PFSK-1 (cell line): Measurements from ENCODE around the gene FRZB.

Experiments used
- FOXP2 ChIP-seq: optimal IDR thresholded peaks from 2 replicates; pipeline ENCODE3; 2011; ENCODE audit warnings: borderline replicate concordance, control low read depth, inconsistent platforms; ENCODE audit not compliant: insufficient read depth; ENCODE audit errors: extremely low read length, extremely low read depth
- POLR2AphosphoS5 ChIP-seq: IDR thresholded peaks from 2 replicates; pipeline ENCODE4 v1.6.1; 2012; ENCODE audit warnings: low read depth, mild to moderate bottlenecking, control low read depth, low read length, moderate library complexity
- SIN3A ChIP-seq: IDR thresholded peaks from 2 replicates; pipeline ENCODE4 v1.6.1; 2012; ENCODE audit warnings: mild to moderate bottlenecking, low read length, moderate library complexity, borderline replicate concordance; ENCODE audit not compliant: insufficient read depth
- TAF1 ChIP-seq: IDR thresholded peaks from 2 replicates; pipeline ENCODE4 v1.6.1; 2012; ENCODE audit warnings: low read length, control low read depth, borderline replicate concordance; ENCODE audit not compliant: insufficient read depth
- TF ChIP-seq, protein P1 (sequence below), 2 experiments: IDR thresholded peaks; 2 replicates each; pipeline versions ENCODE4 v1.6.1 to v1.8.0; 2011 to 2012; ENCODE audit warnings: low read depth in 2 of 2, low read length in 2 of 2, control low read depth in 1 of 2, inconsistent platforms in 1 of 2, mild to moderate bottlenecking in 1 of 2, moderate library complexity in 1 of 2; ENCODE audit not compliant: insufficient read depth in 1 of 2

Gene FRZB

DNA sequence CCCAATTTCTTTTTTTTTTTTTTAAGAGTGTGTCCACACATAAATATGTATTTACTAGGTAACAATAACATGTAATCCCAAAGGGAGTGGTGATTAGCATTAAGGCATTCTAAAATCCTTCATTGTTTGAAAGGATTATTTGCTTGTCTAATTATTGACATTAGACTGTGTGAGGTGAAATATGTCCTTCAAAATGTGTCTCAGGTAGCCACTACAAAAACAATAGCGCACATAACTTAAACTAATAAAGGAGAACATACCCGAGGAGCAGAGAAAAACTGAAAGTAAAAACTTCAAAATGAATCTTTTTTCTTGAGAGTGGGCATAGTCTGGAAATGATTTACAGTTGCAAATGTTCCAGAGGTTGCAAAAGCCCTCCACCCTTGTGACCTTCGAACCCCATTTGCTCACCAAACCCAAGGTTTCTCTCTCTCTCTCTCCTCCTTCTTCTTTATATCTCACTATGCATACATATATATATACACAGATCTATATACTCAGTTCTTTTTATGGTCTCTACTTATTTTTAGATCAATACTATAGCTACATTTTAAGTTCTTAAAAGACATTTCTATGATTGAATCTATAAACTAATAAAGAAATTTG is 24.4 kb upstream of the FRZB start:
- TF ChIP-seq TAF1: no peak
- TF ChIP-seq SIN3A: no peak
- TF ChIP-seq FOXP2: no peak
- TF ChIP-seq, protein P1, sequence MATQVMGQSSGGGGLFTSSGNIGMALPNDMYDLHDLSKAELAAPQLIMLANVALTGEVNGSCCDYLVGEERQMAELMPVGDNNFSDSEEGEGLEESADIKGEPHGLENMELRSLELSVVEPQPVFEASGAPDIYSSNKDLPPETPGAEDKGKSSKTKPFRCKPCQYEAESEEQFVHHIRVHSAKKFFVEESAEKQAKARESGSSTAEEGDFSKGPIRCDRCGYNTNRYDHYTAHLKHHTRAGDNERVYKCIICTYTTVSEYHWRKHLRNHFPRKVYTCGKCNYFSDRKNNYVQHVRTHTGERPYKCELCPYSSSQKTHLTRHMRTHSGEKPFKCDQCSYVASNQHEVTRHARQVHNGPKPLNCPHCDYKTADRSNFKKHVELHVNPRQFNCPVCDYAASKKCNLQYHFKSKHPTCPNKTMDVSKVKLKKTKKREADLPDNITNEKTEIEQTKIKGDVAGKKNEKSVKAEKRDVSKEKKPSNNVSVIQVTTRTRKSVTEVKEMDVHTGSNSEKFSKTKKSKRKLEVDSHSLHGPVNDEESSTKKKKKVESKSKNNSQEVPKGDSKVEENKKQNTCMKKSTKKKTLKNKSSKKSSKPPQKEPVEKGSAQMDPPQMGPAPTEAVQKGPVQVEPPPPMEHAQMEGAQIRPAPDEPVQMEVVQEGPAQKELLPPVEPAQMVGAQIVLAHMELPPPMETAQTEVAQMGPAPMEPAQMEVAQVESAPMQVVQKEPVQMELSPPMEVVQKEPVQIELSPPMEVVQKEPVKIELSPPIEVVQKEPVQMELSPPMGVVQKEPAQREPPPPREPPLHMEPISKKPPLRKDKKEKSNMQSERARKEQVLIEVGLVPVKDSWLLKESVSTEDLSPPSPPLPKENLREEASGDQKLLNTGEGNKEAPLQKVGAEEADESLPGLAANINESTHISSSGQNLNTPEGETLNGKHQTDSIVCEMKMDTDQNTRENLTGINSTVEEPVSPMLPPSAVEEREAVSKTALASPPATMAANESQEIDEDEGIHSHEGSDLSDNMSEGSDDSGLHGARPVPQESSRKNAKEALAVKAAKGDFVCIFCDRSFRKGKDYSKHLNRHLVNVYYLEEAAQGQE (IDR thresholded peaks at IDR 0.05; ENCODE audit: insufficient read depth in 1 of 2, low read depth in 2 of 2, low read length in 2 of 2): no peak
- no peak for TF ChIP-seq POLR2AphosphoS5

DNA sequence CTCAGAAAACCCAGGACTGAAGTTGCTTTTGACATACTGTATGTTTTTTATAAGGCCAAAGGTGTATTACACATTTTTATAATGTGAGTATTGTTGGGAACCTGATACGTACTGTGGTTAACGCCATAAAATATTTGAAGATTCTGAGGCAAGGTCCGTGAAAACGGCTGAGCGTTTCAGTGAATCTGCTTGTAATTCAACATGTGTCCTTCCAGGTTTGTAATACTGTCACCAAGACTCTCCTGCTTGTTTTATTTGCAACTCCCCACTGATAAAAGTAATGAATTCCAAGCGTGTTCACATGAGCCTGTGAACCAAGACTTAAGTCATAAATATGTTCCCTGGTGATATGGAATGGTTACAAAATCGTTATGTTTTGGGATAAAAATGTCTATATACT is 23.9 kb upstream of the FRZB start:
- no peak for TF ChIP-seq POLR2AphosphoS5
- TF ChIP-seq TAF1: no peak
- TF ChIP-seq, protein P1 (IDR thresholded peaks at IDR 0.05; ENCODE audit: insufficient read depth in 1 of 2, low read depth in 2 of 2, low read length in 2 of 2): no peak
- TF ChIP-seq FOXP2: no peak
- no peak for TF ChIP-seq SIN3A

DNA sequence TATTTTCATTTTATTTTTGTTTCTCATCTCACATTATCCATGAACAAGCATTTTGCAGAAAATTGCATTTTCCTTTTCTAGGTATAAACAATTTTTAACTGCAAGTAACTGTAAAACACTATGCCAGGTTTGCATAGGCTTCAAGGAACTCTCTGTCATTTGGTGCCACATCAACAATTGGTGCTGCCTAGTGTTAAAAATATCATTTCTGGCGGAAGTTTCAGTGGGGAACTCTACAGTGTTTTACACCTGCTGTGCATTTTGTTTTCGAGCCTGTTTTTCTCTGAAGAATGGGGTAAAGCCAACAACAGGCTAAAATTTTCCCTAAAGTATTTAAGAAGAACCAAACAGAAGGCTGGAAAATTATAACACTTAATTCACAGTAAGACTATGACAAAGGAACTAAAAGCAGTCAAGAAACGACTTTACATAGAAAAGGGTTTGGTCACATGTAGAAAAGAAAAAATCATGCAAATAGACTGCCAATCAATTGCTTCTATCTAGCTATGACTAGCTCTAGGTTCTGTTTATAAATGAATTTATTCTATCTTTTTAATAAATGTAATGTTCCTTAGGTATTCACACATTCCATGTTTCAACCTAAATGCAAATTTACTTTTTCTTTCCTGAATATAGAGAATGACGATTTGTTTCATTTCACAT is 21.4 kb upstream of the FRZB start:
- no peak for TF ChIP-seq FOXP2
- TF ChIP-seq, protein P1 (IDR thresholded peaks at IDR 0.05; ENCODE audit: insufficient read depth in 1 of 2, low read depth in 2 of 2, low read length in 2 of 2): no peak
- TF ChIP-seq TAF1: no peak
- no peak for TF ChIP-seq POLR2AphosphoS5
- TF ChIP-seq SIN3A: no peak

DNA sequence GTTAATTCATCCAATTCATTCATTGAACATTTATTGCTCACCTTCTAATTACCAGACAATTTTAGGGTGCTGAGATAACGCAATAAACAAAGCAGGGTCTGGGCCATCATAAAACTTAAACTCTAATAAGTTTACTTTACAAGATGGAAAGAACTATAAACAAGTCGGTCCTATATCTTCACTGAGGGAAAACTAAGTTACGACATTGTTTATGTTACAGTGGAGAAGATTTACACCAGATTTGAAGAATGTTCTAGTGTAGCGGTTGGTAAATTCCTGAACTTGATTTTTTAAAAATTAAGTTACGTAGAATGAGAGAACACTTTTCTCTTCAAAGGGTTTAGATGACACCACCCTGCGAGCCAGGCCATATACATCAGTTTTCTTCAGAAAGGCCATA is 20.7 kb upstream of the FRZB start:
- no peak for TF ChIP-seq TAF1
- no peak for TF ChIP-seq FOXP2
- TF ChIP-seq POLR2AphosphoS5: no peak
- TF ChIP-seq, protein P1 (IDR thresholded peaks at IDR 0.05; ENCODE audit: insufficient read depth in 1 of 2, low read depth in 2 of 2, low read length in 2 of 2): no peak
- TF ChIP-seq SIN3A: no peak
